Upper lobe of right lung (tissue), 1 donor: ENCODE measurements around the gene EXOC2. TPM values are rescaled to one million over a fixed set of nuclear protein-coding genes. Genes with fewer than 3 reads are reported as not detected.

Source experiments
- ATAC-seq: fragments of 200-7000 bp; cut with Tn5 transposase; one replicate; pipeline ENCODE4 v1.9.1; 2020; ENCODE audit warnings: mild to moderate bottlenecking, moderate library complexity
- DNase-seq: peaks from one replicate; pipeline ENCODE4 v3.0.0-alpha.2; 2020
- H3K27ac ChIP-seq: fragments of 200-600 bp; one replicate; pipeline ENCODE4 v1.8.0; 2022
- H3K27me3 ChIP-seq: fragments of 200-600 bp; one replicate; pipeline ENCODE4 v1.8.0; 2022; ENCODE audit warnings: mild to moderate bottlenecking
- H3K36me3 ChIP-seq: fragments of 200-600 bp; one replicate; pipeline ENCODE4 v1.8.0; 2022
- H3K4me1 ChIP-seq: fragments of 200-600 bp; one replicate; pipeline ENCODE4 v1.8.0; 2022
- H3K4me3 ChIP-seq: fragments of 200-600 bp; one replicate; pipeline ENCODE4 v1.8.0; 2022; ENCODE audit warnings: mild to moderate bottlenecking
- H3K9me3 ChIP-seq: fragments of 200-600 bp; one replicate; pipeline ENCODE4 v1.8.0; 2022
- intact Hi-C: fragments of 100-400 bp; cut with DNase I; formaldehyde crosslinking; loops from one replicate; pipeline ENCODE4 v1.11.0; 2022
- total RNA-seq: library from RNA; stranded (reverse); fragmentation: NEBNext Ultra II Directional; extraction: Animal tissue kit (Norgen Biotek cat#: 25700); gene quantifications from one replicate; pipeline ENCODE4 v1.2.1, GENCODE V29; 2021
- TF ChIP-seq, protein P1 (sequence below): fragments of 200-600 bp; IDR thresholded peaks from one replicate; pipeline ENCODE4 v1.8.0; 2022; ENCODE audit warnings: antibody characterized with exemption
- donor health status: DM: no; HTN: yes; CAD: no; lungs with severe emphysema.

The EXOC2 gene
- total RNA-seq, 1 donor from 2014 or later = 31.2 TPM

DNA sequence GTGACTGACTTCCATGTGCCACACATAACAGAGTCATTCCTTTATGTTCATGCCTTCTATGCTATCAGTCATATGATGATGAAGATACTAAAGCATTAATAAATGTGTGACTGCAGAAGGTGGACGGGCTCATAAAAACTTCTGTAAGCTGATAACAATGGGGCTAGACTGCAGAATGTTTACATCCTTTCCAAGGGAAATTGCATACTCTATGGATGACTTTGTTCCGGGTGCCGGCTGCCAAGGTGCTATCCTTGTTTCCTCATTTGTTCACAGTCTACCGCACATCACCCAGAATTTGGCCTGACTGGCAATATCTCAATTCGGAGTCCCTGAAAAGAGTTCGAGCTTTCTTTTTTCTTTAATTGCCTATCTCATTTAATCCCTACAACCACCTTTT is 121.0 kb downstream of the EXOC2 start:
- no peak overlapping the region for H3K4me3 ChIP-seq
- DNase-seq = no peak
- TF ChIP-seq, protein P1, sequence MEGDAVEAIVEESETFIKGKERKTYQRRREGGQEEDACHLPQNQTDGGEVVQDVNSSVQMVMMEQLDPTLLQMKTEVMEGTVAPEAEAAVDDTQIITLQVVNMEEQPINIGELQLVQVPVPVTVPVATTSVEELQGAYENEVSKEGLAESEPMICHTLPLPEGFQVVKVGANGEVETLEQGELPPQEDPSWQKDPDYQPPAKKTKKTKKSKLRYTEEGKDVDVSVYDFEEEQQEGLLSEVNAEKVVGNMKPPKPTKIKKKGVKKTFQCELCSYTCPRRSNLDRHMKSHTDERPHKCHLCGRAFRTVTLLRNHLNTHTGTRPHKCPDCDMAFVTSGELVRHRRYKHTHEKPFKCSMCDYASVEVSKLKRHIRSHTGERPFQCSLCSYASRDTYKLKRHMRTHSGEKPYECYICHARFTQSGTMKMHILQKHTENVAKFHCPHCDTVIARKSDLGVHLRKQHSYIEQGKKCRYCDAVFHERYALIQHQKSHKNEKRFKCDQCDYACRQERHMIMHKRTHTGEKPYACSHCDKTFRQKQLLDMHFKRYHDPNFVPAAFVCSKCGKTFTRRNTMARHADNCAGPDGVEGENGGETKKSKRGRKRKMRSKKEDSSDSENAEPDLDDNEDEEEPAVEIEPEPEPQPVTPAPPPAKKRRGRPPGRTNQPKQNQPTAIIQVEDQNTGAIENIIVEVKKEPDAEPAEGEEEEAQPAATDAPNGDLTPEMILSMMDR = no peak

DNA sequence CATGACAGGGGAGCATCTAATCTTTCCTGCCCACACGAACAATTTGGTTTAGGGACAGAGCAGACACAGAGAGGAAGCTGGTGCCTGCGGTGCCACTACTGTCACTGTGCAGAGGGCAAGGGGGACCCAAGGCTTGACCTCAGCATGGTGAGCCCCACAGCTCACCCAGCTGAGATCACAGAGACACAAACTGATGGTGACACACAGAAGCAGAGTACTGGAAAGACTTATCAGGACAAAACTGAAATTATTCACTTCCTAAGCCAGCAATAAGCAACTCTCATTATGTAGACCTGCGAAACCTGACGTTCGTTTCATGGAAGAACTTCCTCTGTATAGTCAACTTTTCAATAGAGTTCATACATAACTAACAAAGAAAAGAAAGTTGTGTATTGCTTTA is 122.1 kb downstream of the EXOC2 start:
- intact Hi-C loops = no loop called here
- TF ChIP-seq, protein P1 = no peak
- Histone ChIP-seq H3K27ac (no peak overlapping the region), H3K27me3 (no peaks in the 10 kb centered on the region), H3K9me3 (no peaks in the 10 kb centered on the region), H3K4me3 (no peak overlapping the region), H3K36me3 (peaks cover 50% of the 10 kb centered on the region), H3K4me1 (no peaks in the 10 kb centered on the region)
- ATAC-seq = no peak
- DNase-seq = no peak

More for the DNA sequence above, 121.0 kb downstream of the EXOC2 start:
- no peaks in the 10 kb centered on the region for H3K4me1 ChIP-seq
- peaks cover 50% of the 10 kb centered on the region for H3K36me3 ChIP-seq
- intact Hi-C loops = no loop called here
- ATAC-seq = no peak
- H3K27me3 ChIP-seq = no peaks in the 10 kb centered on the region
- no peaks in the 10 kb centered on the region for H3K9me3 ChIP-seq
- no peak overlapping the region for H3K27ac ChIP-seq

GRCh38 chr6:568954-569523 is 123.9 kb downstream of the EXOC2 start:
- no peak for DNase-seq
- TF ChIP-seq, protein P1 = no peak
- ATAC-seq = no peak
- H3K36me3 ChIP-seq = peaks cover 51% of the 10 kb centered on the region
- H3K27ac ChIP-seq = no peak overlapping the region
- no peaks in the 10 kb centered on the region for H3K9me3 ChIP-seq
- intact Hi-C loops = no loop called here
- no peaks in the 10 kb centered on the region for H3K4me1 ChIP-seq
- H3K27me3 ChIP-seq = no peaks in the 10 kb centered on the region
- no peak overlapping the region for H3K4me3 ChIP-seq

- H3K27ac ChIP-seq = no peak overlapping the region
- intact Hi-C loops = no loop called here
- ATAC-seq (no peak), DNase-seq (no peak)
- TF ChIP-seq, protein P1 = no peak
- H3K9me3 ChIP-seq = no peaks in the 10 kb centered on the region
- H3K27me3 ChIP-seq = no peaks in the 10 kb centered on the region
- H3K4me1 ChIP-seq = no peaks in the 10 kb centered on the region
- no peak overlapping the region for H3K4me3 ChIP-seq
- peaks cover 60% of the 10 kb centered on the region for H3K36me3 ChIP-seq
Observed at GRCh38 chr6:568085-568484, 124.9 kb downstream of the EXOC2 start.

DNA sequence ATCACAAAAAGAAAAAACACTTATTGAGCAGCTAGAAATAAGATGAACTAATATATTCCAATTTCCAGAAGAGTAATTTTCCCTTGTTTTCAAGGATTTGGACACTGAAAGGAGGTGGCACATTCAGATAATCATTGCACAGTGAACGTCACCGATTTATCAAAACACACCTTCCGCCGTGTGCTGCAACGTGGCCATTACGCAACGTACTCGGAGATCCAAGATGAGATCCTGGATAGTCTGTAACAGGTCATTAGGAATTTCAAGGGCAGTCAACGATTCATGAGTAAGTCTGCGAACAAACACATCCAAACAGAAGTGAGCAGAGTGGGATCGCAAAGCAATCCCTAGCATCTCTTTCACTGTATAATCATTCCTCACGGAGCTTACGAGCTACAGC is 129.1 kb downstream of the EXOC2 start:
- Histone ChIP-seq H3K27me3 (no peaks in the 10 kb centered on the region), H3K4me3 (no peak overlapping the region), H3K27ac (no peak overlapping the region), H3K36me3 (peaks cover 55% of the 10 kb centered on the region), H3K9me3 (no peaks in the 10 kb centered on the region), H3K4me1 (no peaks in the 10 kb centered on the region)
- ATAC-seq (no peak), DNase-seq (no peak)
- TF ChIP-seq, protein P1 = no peak
- intact Hi-C loops = no loop called here
